ENCODE data around the gene PRKCB.
"Not testable (repeated sequence)": the region's sequence is repeated elsewhere in the genome, so short reads cannot be mapped to it uniquely, and the experiment has no call there.

Gene PRKCB

GRCh38 chr16:24138575-24138974 lies 302.8 kb downstream of the PRKCB start:
- DNase-seq: no peak

DNA sequence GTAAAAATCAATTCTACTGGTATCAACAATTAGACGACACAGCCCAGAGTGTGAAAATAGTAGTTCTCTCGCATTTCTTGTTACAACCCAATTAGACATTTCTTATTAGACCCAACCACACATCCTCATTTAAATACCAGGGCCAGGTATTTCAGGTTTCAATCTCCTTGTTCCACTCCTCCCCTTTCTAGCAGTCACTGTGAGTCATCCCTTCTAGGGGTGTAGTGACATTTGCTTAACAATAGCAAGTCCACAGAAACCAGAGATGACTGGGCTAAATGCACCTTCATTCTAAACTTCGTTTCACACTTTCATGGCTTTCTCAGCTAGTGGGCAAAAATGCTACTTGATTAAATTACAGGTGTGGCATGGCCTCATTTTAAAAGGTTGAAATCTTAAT lies 303.5 kb downstream of the PRKCB start:
- no peak for DNase-seq

- DNase-seq: no peak
Observed at GRCh38 chr16:24140730-24141129, 304.9 kb downstream of the PRKCB start.

DNA sequence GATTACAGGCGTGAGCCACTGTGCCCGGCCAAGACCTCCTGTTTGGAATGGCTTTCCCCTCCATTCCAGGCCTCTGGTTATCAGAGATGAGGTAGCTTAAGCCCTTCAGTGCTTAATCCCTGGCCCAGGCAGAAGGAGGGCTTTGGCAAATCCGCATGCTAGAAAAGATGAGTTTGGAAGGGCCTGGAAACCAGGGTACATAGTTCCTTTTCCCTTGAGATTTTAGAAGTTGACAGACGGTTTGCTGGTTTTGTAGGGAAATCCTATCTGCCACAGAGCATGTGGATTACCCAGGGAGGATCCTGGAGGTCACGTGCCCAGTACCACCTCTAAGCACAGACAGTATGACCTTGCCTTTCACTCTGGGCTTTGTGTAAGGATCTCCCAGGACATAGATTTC lies 305.7 kb downstream of the PRKCB start:
- DNase-seq: no peak

DNA sequence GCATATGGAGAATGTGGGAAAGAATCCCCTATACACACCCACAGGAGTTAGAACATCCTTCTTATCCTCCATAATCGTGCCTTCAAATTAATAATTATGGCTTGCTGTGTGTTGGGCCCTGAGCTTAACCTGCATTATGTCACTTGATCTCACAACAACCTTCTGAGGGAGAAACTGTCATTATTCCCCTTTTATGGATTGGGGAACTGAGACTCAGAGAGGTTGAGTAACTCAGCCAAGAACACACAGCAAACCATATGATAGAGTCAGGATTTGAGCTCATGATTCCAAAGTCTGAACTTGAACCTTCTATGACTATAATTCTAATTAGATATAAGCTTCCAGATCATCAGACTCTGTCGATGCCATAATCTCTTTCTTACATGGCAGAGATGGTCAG lies 306.1 kb downstream of the PRKCB start:
- DNase-seq: no peak

DNA sequence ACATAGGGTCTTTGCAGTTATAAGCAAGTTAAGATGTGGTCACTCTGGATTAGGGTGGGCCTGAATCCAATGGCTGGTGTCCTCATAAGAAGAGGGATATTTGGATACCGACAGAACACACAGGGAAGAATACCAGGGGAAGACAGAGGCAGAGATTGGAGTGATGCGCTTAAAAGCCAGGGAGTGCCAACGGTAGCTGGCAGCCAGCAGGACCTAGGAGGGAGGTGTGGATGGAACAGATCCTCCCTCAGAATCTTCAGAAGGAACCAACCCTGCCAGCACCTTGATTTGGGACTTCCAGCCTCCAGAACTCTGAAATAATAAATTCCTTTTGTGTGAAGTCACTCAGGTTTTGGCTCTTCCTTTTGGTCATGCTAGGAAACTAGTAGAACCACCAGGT lies 310.1 kb downstream of the PRKCB start:
- no peak for DNase-seq

- DNase-seq: no peak
Observed at GRCh38 chr16:24146518-24146917, 310.7 kb downstream of the PRKCB start.

- DNase-seq: no peak
Observed at GRCh38 chr16:24149102-24149501, 313.3 kb downstream of the PRKCB start.

DNA sequence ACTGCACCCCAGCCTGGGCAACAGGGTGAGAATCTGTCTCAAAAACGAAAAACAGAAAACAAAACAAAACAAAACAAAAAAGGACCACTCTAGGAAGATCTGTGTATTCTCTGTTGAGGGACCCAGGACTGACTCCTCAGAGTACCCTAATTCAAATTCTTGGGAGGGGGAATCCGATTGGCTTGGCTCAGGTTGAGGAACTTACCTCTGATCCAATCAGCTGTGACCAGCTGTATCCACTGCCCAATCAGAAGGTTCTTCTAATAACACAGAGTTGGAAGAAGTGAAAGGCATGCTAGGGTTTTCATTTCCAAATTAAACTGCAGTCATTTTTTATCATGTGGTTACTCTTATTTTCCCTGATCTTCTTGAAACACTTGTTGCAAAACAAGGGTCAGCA lies 314.5 kb downstream of the PRKCB start:
- DNase-seq: no peak

- DNase-seq: no peak
Observed at GRCh38 chr16:24151482-24151939, 315.7 kb downstream of the PRKCB start.

- not testable (repeated sequence) for DNase-seq
Observed at GRCh38 chr16:24152048-24152447, 316.3 kb downstream of the PRKCB start.

GRCh38 chr16:24152826-24153225 lies 317.0 kb downstream of the PRKCB start:
- no peak for DNase-seq

GRCh38 chr16:24156777-24157176 lies 321.0 kb downstream of the PRKCB start:
- no peak for DNase-seq

DNA sequence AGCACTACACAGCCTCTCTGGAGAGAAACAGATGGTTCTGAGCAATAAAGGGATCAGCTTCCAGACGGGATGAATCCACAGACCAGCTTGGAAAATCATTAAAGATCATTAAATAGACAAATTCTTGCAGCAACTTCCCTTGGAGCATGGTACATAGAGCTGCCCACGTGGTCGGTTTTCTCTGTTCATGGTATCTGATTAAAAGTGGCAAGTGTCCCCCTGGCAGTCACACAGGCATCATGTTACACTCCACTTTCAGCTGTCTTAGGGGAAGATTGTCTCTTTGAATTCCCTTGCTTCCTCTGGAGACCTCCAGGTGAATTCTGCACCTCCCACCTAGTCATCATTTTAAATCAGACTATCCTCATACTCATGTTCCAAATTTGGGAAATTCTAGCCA lies 328.2 kb downstream of the PRKCB start:
- DNase-seq: no peak

DNA sequence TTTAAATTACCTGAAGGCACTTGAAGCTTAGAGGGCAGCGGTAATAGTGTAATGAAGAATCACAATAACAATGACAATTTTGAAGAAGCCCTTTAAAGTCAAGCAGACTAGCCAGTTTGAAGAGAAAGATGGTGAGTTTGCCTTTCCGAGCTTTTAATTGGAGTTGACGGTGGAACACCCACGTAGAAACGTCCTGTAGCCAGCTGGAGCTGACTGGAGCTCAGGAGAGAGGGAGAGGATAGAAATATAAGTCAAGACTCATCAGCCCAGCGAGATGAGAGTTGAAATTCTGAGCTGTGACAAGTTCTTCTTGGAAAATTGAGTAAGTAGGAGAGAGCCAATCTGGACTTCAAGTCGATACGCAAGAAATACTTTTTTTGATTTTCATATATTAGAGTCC lies 328.6 kb downstream of the PRKCB start:
- no peak for DNase-seq

- no peak for DNase-seq
Observed at GRCh38 chr16:24165273-24165672, 329.5 kb downstream of the PRKCB start.

DNA sequence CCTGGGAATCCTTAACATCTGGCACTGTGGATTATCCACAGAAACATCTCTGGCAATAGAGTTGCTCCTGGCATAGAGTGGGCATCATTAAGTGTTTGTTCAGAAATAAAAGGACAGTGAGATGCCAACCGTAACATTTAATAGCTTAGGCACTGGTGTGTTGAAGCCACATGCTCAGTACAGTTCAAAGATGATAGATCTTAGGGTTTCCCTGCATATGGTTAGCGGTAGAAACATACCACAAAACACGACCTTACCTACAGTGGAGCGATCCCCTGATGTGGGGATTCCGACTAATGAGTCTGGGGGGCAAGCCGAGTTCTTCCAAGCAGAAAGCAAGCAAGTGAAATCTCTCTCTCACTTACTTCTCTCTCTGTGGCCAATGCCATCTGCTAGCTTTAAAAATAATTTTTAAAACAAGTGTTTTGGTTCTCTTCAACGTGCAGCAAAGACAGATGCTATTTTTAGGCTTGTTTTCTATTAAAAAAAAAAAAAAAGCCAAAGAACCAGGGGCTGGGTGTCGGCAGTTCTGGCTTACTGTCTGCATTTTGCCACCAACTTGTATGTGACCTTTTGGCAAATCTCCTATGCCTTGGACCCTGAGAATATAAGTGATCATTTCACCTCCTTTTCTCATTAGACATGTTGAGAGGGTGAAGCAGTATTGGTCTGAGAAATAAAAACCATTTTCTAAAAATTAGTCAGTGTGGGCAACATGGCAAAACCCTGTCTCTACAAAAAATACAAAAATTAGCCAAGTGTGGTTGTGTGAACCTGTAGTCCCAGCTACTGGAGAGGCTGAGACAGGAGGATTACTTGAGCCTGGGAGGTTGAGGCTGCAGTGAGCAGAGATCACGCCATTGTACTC lies 331.1 kb downstream of the PRKCB start:
- no peak for DNase-seq

DNA sequence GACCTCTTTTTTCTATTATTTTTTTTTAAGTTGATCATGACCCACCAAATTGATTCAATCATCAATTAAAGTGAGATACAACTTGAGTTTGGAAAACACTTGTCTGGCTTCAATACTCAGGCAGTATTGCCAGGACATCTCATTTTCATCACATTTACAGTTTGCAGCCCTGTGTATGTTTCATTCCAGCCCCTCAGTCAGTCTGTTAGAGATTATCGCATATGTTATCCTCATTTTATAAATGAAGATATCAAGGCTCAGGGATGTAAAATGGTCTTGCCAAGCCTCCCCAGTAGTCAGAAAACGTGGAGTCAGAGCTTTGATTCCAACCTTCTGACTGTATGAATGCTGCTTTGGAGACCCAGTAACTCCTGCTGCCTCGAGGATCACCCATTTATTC lies 333.1 kb downstream of the PRKCB start:
- no peak for DNase-seq

DNA sequence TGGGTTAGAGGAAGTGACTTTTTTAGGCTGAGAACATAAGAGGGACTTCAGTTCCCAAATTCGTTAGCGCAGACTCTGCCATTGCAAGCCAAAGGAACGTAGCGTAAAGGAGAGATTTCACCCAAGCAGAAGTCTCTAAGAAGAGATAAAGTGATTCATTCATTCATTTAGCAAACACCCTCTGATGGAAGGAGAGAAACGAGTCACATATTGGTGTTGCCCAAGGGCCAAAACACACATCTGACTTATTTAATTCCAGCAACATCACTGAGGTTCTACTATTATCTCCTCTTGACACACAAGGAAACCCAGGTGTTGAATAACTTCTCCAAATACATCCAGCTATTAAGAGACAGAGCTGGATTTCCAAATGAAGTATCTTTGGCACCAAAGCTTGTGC lies 334.6 kb downstream of the PRKCB start:
- no peak for DNase-seq

- no peak for DNase-seq
Observed at GRCh38 chr16:24174504-24174903, 338.7 kb downstream of the PRKCB start.

DNA sequence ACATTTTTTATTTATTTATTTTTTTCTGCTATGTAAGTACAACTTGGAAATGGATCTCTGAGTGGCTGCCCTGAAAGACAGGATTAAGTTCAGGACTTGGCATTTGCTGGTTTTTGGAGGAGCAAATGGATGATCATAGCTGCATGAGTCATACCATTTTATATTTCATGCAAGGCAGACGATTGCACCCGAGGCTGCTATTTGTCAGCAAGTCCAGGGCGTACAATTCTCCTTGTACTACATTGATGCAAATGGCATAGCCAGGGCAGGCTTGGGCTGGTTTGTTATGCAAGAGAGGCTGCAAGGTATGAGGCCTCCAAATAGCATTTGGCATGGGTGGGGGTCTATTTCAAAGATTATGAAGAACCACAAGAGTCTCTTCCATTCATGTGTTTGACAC lies 339.2 kb downstream of the PRKCB start:
- DNase-seq: no peak

- DNase-seq: no peak
Observed at GRCh38 chr16:24178496-24178895, 342.7 kb downstream of the PRKCB start.

DNA sequence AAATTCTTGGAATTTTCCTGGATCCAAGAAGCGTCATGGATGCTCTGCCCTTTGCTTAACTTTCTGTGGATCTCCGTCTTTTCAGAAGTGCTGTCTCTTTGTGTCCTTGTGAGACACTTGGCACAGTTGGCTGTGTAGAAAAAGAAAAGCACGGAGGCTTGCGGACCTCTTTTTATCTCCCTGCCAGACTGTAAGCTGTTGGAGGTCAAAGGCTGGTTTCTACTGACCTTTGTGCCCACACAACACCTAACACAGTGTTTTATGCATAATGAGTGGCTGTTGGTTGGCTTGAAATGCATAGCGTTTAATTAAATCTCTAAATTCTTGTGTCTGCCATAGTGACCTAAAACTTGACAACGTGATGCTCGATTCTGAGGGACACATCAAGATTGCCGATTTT lies 344.7 kb downstream of the PRKCB start:
- DNase-seq: no peak

DNA sequence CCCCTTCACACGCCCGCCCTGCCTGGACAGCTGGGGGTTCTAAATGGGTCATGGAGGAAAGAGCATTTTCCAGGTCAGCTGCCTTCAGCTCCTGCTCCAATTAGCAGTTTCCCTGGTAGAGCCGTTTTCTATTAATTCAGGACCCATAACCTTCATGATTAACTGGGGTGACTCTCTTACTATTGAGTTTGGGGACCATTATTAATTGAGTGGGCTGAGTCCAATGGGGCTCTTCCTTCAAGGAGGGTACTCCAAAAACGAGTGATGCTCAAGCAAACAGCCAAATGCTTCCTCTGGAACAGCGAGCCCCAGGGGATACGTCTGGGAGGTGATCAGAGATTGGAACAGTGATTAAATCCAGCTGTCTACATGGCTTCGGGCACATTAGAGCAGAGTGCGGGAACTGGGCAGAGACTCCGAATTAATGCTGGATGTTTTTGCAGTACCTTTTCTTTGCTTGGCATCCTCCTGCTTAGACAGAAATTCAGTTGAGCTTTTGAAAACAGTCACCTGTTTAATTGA lies 352.3 kb downstream of the PRKCB start:
- no peak for DNase-seq

Data from T1000 (cell line).